Heart left ventricle (tissue), 13 donors: ENCODE measurements around the gene SIGLECL1.
"Not testable (repeated sequence)": the region's sequence is repeated elsewhere in the genome, so short reads cannot be mapped to it uniquely, and the experiment has no call there.

ENCODE experiments used
- POLR2A ChIP-seq, 2 donors: fragments of 450-650 bp; IDR thresholded peaks; one replicate each; pipeline ENCODE4 v1.6.1; 2017; ENCODE audit warnings: antibody characterized with exemption in 2 of 2, mild to moderate bottlenecking in 2 of 2, moderate library complexity in 2 of 2
- TF ChIP-seq, protein P1 (sequence below), 12 donors: fragments of 200-600 bp; sonication (generic) in 4 of 12; IDR thresholded peaks; one replicate each; pipeline versions ENCODE4 v1.5.0 to v1.8.0; 2018 to 2022; ENCODE audit warnings: antibody characterized with exemption in 12 of 12, mild to moderate bottlenecking in 5 of 12
- donor health status: ischemic (EF 13 %, LVEDD 7.1; RV severe dilation, severe dysfunction).
- donor health status: DM: no; HTN: yes; CAD: no.
- donor health status: DM: no; HTN: no; CAD: no.
- donor health status: ischemic (EF 25% LVEDD 6.9; RV normal size, moderate dysfunction).
- donor health status: ischemic (EF 25% LVEDD 5.7; RV mildly dilated, moderate dysfunction).
- donor health status: ischemic (EF 35%, LVEDD 5.7; RV mildly dilated, moderate dysfunction).
- donor health status: nonischemic (EF 11% LVEDD 7.7; RV severe dilation, severe dysfunction).
- donor health status: DM: yes; HTN: yes; CAD: no.
- donor health status: PGD.
- donor health status: ischemic (EF 29% LVEDD 5.4; RV normal size, mild dysfunction).
- donor health status: nonischemic (EF 23%, LVEDD 6.1; RV moderate dilation, normal function).

DNA sequence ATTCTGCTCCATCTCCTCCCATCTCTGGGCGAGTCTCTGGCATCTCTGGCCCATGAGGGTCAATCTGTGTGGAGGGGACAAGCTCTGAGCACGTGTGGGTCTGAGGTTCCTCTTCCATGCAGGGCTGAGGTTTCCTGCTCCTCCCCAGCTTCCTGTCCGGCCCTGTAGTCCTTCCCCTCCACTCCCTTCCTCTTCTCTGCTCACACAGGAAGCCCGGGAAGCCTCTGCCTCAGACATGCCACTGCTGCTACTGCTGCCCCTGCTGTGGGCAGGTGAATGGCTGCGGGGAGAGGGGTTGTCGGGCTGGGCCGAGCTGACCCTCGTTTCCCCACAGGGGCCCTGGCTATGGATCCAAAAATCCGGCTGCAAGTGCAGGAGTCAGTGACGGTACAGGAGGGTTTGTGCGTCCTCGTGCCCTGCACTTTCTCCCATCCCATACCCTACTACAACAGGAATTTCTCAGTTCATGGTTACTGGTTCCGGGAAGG, 40.0 kb upstream of the SIGLECL1 start:
- TF ChIP-seq, protein P1, sequence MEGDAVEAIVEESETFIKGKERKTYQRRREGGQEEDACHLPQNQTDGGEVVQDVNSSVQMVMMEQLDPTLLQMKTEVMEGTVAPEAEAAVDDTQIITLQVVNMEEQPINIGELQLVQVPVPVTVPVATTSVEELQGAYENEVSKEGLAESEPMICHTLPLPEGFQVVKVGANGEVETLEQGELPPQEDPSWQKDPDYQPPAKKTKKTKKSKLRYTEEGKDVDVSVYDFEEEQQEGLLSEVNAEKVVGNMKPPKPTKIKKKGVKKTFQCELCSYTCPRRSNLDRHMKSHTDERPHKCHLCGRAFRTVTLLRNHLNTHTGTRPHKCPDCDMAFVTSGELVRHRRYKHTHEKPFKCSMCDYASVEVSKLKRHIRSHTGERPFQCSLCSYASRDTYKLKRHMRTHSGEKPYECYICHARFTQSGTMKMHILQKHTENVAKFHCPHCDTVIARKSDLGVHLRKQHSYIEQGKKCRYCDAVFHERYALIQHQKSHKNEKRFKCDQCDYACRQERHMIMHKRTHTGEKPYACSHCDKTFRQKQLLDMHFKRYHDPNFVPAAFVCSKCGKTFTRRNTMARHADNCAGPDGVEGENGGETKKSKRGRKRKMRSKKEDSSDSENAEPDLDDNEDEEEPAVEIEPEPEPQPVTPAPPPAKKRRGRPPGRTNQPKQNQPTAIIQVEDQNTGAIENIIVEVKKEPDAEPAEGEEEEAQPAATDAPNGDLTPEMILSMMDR (IDR thresholded peaks at IDR 0.05) = not testable (repeated sequence)
- TF ChIP-seq POLR2A (IDR thresholded peaks at IDR 0.05) = not testable (repeated sequence)
